T47D (cell line): ENCODE results near the gene OR2V2.

Experiments used
- DNase-seq, 2 experiments: peaks; one replicate each; pipeline versions ENCODE4 v3.0.0 to v3.0.0-alpha.2; 2011 to 2012; ENCODE audit warnings: low read depth in 1 of 2, low spot score in 1 of 2
- JUND ChIP-seq: IDR thresholded peaks from 2 replicates; pipeline ENCODE4 v1.6.1; 2012; ENCODE audit warnings: low read depth
- in situ Hi-C: cut with HindIII; loops from 2 replicates; pipeline ENCODE4 v1.10.0; 2016; ENCODE audit warnings: low sequenced_read_pairs, low pct_unique_long_range_greater_than_20kb

OR2V2 gene

GRCh38 chr5:181188700-181189362 is 41.4 kb downstream of the OR2V2 start:
- no peak for TF ChIP-seq JUND
- in situ Hi-C loops = no loop called here
- DNase-seq = peak in 1 of 2 experiments; percentile 80

GRCh38 chr5:181189363-181189961 is 42.1 kb downstream of the OR2V2 start:
- DNase-seq = no peak
- in situ Hi-C loops = no loop called here
- no peak for TF ChIP-seq JUND

GRCh38 chr5:181189962-181190710 is 42.8 kb downstream of the OR2V2 start:
- no peak for TF ChIP-seq JUND
- in situ Hi-C loops = no loop called here
- no peak for DNase-seq

- no peak for TF ChIP-seq JUND
- peak in 1 of 2 experiments; percentile 51 for DNase-seq
- in situ Hi-C loops = no loop called here
Observed at GRCh38 chr5:181190711-181191525, 43.5 kb downstream of the OR2V2 start.

- DNase-seq = peak; percentile 86 to 95
- in situ Hi-C loops = no loop called here
- no peak for TF ChIP-seq JUND
Observed at GRCh38 chr5:181191526-181192336, 44.3 kb downstream of the OR2V2 start.

GRCh38 chr5:181192337-181193046 is 45.1 kb downstream of the OR2V2 start:
- in situ Hi-C loops = no loop called here
- DNase-seq = no peak
- TF ChIP-seq JUND = no peak

- DNase-seq = no peak
- no peak for TF ChIP-seq JUND
- in situ Hi-C loops = no loop called here
Observed at GRCh38 chr5:181193656-181194055, 46.3 kb downstream of the OR2V2 start.

- in situ Hi-C loops = no loop called here
- TF ChIP-seq JUND = no peak
- DNase-seq = no peak
Observed at GRCh38 chr5:181194489-181195248, 47.3 kb downstream of the OR2V2 start.

- no peak for DNase-seq
- no peak for TF ChIP-seq JUND
- in situ Hi-C loops = no loop called here
Observed at GRCh38 chr5:181195249-181195761, 47.9 kb downstream of the OR2V2 start.

GRCh38 chr5:181197326-181197951 is 50.1 kb downstream of the OR2V2 start:
- no peak for TF ChIP-seq JUND
- DNase-seq = no peak
- in situ Hi-C loops = no loop called here
